ENCODE measurements around the gene MCUR1.

The MCUR1 gene

DNA sequence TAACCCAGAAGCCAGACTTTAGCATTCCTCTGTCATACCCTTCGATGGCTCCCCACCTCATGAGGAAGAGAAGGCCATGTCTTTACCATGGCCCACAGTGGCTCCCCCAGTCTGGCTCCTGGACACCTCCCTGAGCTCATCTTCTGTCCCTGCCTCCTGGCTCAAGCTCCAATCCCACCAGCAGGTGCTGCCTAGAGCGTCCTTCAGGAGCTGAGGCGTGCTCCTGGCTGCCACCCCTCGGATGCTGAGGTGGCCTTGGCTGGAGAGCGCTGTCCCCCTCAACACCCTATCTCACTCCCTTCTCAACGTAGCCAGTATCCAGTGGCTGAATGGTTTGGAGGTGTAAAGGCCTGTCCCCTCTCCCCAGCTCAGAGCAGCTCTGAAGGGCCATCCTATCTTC lies 55.3 kb downstream of the MCUR1 start:
- Mint-ChIP-seq H3K36me3 (ENCODE audit: low read depth) (peaks cover 2% of the 10 kb centered on the region), H3K27me3 (no peaks in the 10 kb centered on the region), H3K27ac (no peak overlapping the region), H3K9me3 (no peaks in the 10 kb centered on the region), H3K4me1 (peaks cover 32% of the 10 kb centered on the region), H3K4me3 (no peak overlapping the region)
- ATAC-seq (no peak), DNase-seq (no peak)

DNA sequence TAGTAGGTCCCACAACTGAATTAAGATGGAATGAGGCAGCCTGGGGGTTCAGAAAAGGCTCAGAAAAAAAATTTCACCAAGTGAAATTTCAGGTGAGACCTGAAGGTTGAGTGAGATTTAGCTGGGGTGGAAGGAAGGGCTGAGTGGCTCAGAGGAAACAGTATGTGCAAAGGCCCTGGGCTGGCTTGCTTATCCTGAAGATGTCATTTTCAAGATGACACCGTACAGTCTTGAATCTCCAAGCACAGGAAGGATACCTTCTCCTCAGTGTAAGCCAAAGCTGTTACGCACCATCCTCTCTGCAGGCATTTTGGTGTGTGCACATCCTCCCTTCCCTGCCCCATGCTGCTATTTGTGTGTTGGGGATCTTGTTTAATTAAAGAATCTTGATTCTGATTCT lies 59.7 kb downstream of the MCUR1 start:
- Mint-ChIP-seq H3K9me3 (no peaks in the 10 kb centered on the region), H3K4me3 (no peak overlapping the region), H3K4me1 (peaks cover 8% of the 10 kb centered on the region), H3K27ac (no peak overlapping the region), H3K36me3 (ENCODE audit: low read depth) (no peaks in the 10 kb centered on the region), H3K27me3 (no peaks in the 10 kb centered on the region)
- DNase-seq: no peak
- no peak for ATAC-seq

DNA sequence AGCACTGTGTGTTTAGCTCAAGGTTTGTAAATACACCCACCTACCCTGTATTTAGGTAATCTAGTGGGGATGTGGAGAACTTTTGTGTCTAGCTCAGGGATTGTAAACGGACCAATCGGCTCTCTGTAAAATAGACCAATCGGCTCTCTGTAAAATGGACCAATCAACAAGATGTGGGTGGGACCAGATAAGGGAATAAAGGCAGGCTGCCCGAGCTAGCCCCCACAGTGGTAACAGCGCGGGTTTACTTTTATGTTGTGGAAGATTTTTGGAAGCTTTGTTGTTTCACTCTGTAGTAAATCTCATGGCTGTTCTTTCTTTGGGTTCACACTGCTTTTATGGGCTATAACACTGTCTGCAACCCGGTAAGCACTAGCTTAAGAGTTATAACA lies 70.6 kb downstream of the MCUR1 start:
- Mint-ChIP-seq H3K9me3 (peaks cover 5% of the 10 kb centered on the region), H3K4me1 (peaks cover 14% of the 10 kb centered on the region), H3K4me3 (no peak overlapping the region), H3K27me3 (peaks cover 2% of the 10 kb centered on the region), H3K36me3 (ENCODE audit: low read depth) (peaks cover 3% of the 10 kb centered on the region), H3K27ac (no peak overlapping the region)
- DNase-seq (no peak), ATAC-seq (no peak)

DNA sequence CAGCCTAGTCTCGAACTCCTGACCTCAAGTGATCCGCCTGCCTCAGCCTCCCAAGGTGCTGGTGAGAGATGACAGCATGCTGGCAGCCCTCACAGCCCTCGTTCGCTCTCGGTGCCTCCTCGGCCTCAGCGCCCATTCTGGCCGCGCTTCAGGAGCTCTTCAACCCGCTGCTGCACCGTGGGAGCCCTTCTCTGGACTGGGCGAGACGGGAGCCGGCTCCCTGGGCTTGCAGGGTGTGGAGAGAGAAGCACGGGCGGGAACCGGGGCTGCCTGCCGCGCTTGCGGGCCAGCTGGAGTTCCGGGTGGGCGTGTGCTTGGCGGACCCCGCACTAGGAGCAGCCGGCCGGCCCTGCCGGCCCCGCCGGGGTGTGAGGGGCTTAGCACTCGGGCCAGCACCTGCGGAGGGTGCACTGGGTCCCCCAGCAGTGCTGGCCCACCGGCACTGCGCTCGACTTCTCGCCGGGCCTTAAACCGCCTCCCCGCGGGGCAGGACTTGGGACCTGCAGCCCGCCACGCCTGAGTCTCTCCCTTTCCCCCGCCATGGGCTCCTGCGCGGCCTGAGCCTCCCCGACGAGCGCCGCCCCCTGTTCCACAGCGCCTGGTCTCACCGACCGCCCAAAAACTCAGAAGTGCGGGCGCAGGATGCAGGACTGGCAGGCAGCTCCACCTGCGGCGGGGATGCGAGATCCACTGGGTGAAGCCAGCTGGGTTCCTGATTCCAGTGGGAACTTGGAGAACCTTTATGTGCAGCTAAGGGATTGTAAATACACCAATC lies 71.2 kb downstream of the MCUR1 start:
- Mint-ChIP-seq H3K4me1 (peaks cover 12% of the 10 kb centered on the region), H3K4me3 (peak overlapping the region; percentile 26), H3K27ac (no peak overlapping the region), H3K36me3 (ENCODE audit: low read depth) (peaks cover 3% of the 10 kb centered on the region), H3K9me3 (peaks cover 5% of the 10 kb centered on the region), H3K27me3 (peaks cover 2% of the 10 kb centered on the region)
- DNase-seq: no peak
- ATAC-seq: no peak

DNA sequence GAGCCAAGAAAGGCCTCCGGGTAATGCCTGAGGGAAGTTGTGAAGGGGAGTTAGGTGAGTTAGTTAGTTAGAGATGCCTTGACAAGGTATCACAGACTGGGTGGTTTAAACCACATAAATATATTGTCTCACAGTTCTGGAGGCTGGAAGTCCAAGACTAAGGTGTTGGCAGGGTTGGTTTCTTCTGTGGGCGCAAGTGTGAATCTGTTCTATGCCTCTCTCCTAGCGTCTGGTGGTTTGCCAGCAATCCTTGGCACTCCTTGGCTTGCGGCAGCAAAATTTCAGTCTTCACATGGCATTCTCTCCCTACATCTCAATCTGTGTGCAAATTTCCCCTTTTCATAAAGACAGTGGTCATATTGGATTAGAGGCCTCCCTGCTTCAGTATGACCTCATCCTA lies 73.0 kb downstream of the MCUR1 start:
- no peak for DNase-seq
- Mint-ChIP-seq H3K36me3 (ENCODE audit: low read depth) (peaks cover 3% of the 10 kb centered on the region), H3K4me3 (no peak overlapping the region), H3K27ac (no peak overlapping the region), H3K9me3 (peaks cover 5% of the 10 kb centered on the region), H3K4me1 (no peaks in the 10 kb centered on the region), H3K27me3 (peaks cover 2% of the 10 kb centered on the region)
- ATAC-seq: no peak
